ENCODE measurements around the gene CELF2. TPM values are rescaled to one million over a fixed set of nuclear protein-coding genes. Genes with fewer than 3 reads are reported as not detected.

Gene CELF2
- total and polyA plus RNA-seq, 9 of the 15 experiments (the other 6 are each of a cell fraction or from before 2014, with no cell fraction given): 4.0 to 20.3 (median 11.1) TPM

DNA sequence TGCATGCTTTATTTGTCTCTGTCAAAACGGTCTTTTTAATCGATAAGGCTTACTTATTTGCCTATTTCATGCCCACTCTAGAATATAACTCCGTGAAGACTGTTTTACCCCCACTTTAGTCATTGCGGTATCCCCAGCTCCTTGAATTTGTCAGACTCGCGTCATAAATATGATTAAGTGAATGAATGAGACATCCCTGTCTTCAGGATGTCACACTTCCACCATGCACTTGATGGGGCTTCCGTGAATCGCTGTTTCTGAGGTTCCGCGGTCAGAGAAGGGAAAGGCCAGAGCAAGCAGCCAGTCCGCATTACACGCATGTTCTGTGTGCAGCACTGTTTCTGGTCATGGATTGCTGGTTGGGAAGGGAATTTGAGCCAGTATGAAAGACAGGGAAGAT lies 138.8 kb downstream of the CELF2 start:
- ATAC-seq (no peak), FAIRE-seq (no peak), DNase-seq (ENCODE audit: extremely low read depth in 1 of 4, low spot score in 3 of 4) (no peak)
- Histone ChIP-seq H3K27me3 (ENCODE audit: control insufficient read depth in 2 of 2, insufficient read depth in 2 of 2, low read length in 2 of 2) (no peaks in the 10 kb centered on the region), H3K9ac (ENCODE audit: insufficient read depth in 1 of 2, low read depth in 2 of 2, low read length in 2 of 2) (no peak overlapping the region), H2AFZ (ENCODE audit: low read depth, low read length) (no peak overlapping the region), H3K4me1 (replicated peaks in 1 of 2; ENCODE audit: control insufficient read depth in 2 of 2, insufficient read depth in 2 of 2, low read length in 2 of 2) (no peaks in the 10 kb centered on the region), H4K20me1 (replicated peaks; ENCODE audit: control insufficient read depth, insufficient read depth, low read length) (no peaks in the 10 kb centered on the region), H3K9me3 (replicated peaks; ENCODE audit: control insufficient read depth, insufficient read depth, low read depth, low read length) (no peaks in the 10 kb centered on the region), H3K4me3 (no peak overlapping the region), H3K4me2 (ENCODE audit: insufficient read depth, low read length) (no peak overlapping the region), H3K36me3 (ENCODE audit: control insufficient read depth, insufficient read depth, low read length) (no peaks in the 10 kb centered on the region), H3K79me2 (ENCODE audit: control insufficient read depth, insufficient read depth, low read length) (no peaks in the 10 kb centered on the region), H3K27ac (ENCODE audit: extremely low read depth, low read depth, low read length) (no peak overlapping the region), H3K9me1 (ENCODE audit: control insufficient read depth, insufficient read depth, low read length) (no peaks in the 10 kb centered on the region)
- CTCF ChIA-PET (ENCODE audit: low intra/inter-chr PET ratio): no interaction called here
- in situ Hi-C loops (cut with MboI) (no loop called here), intact Hi-C loops (cut with micrococcal nuclease) (no loop called here)
- WGBS (ENCODE audit: insufficient coverage, low coverage, missing lambda C conversion rate): 66% methylated on average over 10 of the region's 12 CpGs
- TF ChIP-seq CREBBP (IDR thresholded peaks at IDR 0.05; ENCODE audit: low read depth, low read length) (no peak), RAD51 (IDR thresholded peaks at IDR 0.05; ENCODE audit: borderline replicate concordance, low read depth) (no peak), HNRNPL (IDR thresholded peaks at IDR 0.05; ENCODE audit: low read depth, low read length) (no peak), ZEB2 (IDR thresholded peaks at IDR 0.05) (no peak), HDAC6 (IDR thresholded peaks at IDR 0.05; ENCODE audit: low read depth, low read length) (no peak), FOS (IDR thresholded peaks at IDR 0.05; ENCODE audit: extremely low read depth, insufficient read length) (no peak), MYBL2 (IDR thresholded peaks at IDR 0.05; ENCODE audit: low read depth) (no peak), MYBL2 (CRISPR knock-in tag; IDR thresholded peaks at IDR 0.05; ENCODE audit: borderline replicate concordance) (no peak), RNF219 (CRISPR knock-in tag; IDR thresholded peaks at IDR 0.05) (no peak), NR1H2 (CRISPR knock-in tag; IDR thresholded peaks at IDR 0.05) (no peak), HLTF (IDR thresholded peaks at IDR 0.05) (no peak), CHAMP1 (IDR thresholded peaks at IDR 0.05) (no peak), RFX7 (CRISPR knock-in tag; IDR thresholded peaks at IDR 0.05) (no peak), ETV5 (CRISPR knock-in tag; IDR thresholded peaks at IDR 0.05; ENCODE audit: low read depth) (no peak), PPARD (CRISPR knock-in tag; IDR thresholded peaks at IDR 0.05) (no peak), SMAD2 (IDR thresholded peaks at IDR 0.05; ENCODE audit: low read depth, low read length) (no peak), SIN3B (IDR thresholded peaks at IDR 0.05; ENCODE audit: low read depth) (no peak), SIN3A (IDR thresholded peaks at IDR 0.05; ENCODE audit: borderline replicate concordance in 2 of 2, control insufficient read depth in 1 of 2, low read depth in 2 of 2, low read length in 2 of 2) (no peak)
- TF ChIP-seq, protein P1, sequence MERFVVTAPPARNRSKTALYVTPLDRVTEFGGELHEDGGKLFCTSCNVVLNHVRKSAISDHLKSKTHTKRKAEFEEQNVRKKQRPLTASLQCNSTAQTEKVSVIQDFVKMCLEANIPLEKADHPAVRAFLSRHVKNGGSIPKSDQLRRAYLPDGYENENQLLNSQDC (CRISPR knock-in tag; IDR thresholded peaks at IDR 0.05): no peak
- TF ChIP-seq, protein P2, sequence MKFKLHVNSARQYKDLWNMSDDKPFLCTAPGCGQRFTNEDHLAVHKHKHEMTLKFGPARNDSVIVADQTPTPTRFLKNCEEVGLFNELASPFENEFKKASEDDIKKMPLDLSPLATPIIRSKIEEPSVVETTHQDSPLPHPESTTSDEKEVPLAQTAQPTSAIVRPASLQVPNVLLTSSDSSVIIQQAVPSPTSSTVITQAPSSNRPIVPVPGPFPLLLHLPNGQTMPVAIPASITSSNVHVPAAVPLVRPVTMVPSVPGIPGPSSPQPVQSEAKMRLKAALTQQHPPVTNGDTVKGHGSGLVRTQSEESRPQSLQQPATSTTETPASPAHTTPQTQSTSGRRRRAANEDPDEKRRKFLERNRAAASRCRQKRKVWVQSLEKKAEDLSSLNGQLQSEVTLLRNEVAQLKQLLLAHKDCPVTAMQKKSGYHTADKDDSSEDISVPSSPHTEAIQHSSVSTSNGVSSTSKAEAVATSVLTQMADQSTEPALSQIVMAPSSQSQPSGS (CRISPR knock-in tag; IDR thresholded peaks at IDR 0.05): no peak
- BruUV-seq (replicated peaks): no TSS peak
- POLR2A ChIA-PET: no interaction called here

All from K562 (cell line).